IMR-90 (cell line): ENCODE results near the gene LRRC72. TPM values are rescaled to one million over a fixed set of nuclear protein-coding genes. Genes with fewer than 3 reads are reported as not detected.

Experiments used
- ATAC-seq: fragments of 200-7000 bp; cut with Tn5 transposase; 2 replicates; pipeline ENCODE4 v1.9.1; 2020; ENCODE audit warnings: low read depth, mild to moderate bottlenecking, moderate library complexity
- Bru-seq: library from RNA; stranded (reverse); fragments of 400-500 nt; gene quantifications from one replicate; lab custom pipeline; 2021; lab: Mats Ljungman, UMichigan
- BruChase-seq, 2 experiments: library from RNA; stranded (reverse); fragments of 400-500 nt; gene quantifications; one replicate each; lab custom pipeline; 2021; lab: Mats Ljungman, UMichigan
- BruUV-seq: library from RNA; stranded (reverse); fragments of 400-500 nt; replicated peaks from 2 replicates; lab custom pipeline; 2021; lab: Mats Ljungman, UMichigan
- CTCF ChIA-PET: fragments of 300-600 bp; formaldehyde crosslinking; extraction: SDS; loops from one replicate; lab custom pipeline; 2021; ENCODE audit warnings: antibody characterized with exemption; lab: Yijun Ruan, JAX
- POLR2A ChIA-PET: fragments of 300-600 bp; sonication (Branson Sonifier 250); formaldehyde crosslinking; loops from one replicate; lab custom pipeline; 2022; ENCODE audit warnings: antibody characterized with exemption; ENCODE audit not compliant: unreplicated experiment; lab: Charles Lee
- DNase-seq: peaks from one replicate; pipeline ENCODE4 v3.0.0; 2013
- H2AFZ ChIP-seq: replicated peaks from 2 replicates; pipeline ENCODE3; 2013; ENCODE audit warnings: low read length, mild to moderate bottlenecking; ENCODE audit not compliant: poor library complexity
- H2AK5ac ChIP-seq: 2 replicates; pipeline ENCODE4 v1.6.1; 2013; ENCODE audit warnings: low read depth, low read length, inconsistent platforms
- H2AK9ac ChIP-seq: replicated peaks from 2 replicates; pipeline ENCODE3; 2013; ENCODE audit warnings: mild to moderate bottlenecking, low read depth, low read length, moderate library complexity; ENCODE audit not compliant: poor library complexity
- H2BK120ac ChIP-seq: 2 replicates; pipeline ENCODE4 v1.6.1; 2013; ENCODE audit warnings: low read depth, low read length, inconsistent platforms
- H2BK15ac ChIP-seq: 3 replicates; pipeline ENCODE4 v1.6.1; 2013; ENCODE audit warnings: low read depth, low read length, inconsistent platforms
- H2BK20ac ChIP-seq: 2 replicates; pipeline ENCODE4 v1.6.1; 2013; ENCODE audit warnings: low read depth, mild to moderate bottlenecking, inconsistent platforms, low read length, moderate library complexity
- H2BK5ac ChIP-seq: 2 replicates; pipeline ENCODE4 v1.6.1; 2013; ENCODE audit warnings: mild to moderate bottlenecking, low read depth, low read length, inconsistent platforms; ENCODE audit not compliant: poor library complexity, severe bottlenecking
- H3K14ac ChIP-seq: replicated peaks from 2 replicates; pipeline ENCODE4 v1.6.1; 2013; ENCODE audit warnings: low read depth, low read length, inconsistent platforms
- H3K18ac ChIP-seq: 2 replicates; pipeline ENCODE4 v1.6.1; 2013; ENCODE audit warnings: low read depth, low read length, control low read depth
- H3K23ac ChIP-seq: 2 replicates; pipeline ENCODE4 v1.6.1; 2013; ENCODE audit warnings: low read depth, low read length, inconsistent platforms
- H3K27ac ChIP-seq: 2 replicates; pipeline ENCODE4 v1.5.1; 2013; ENCODE audit warnings: mild to moderate bottlenecking, control low read depth, low read length; ENCODE audit not compliant: insufficient read depth
- H3K27me3 ChIP-seq: 2 replicates; pipeline ENCODE4 v1.6.1; 2013; ENCODE audit warnings: low read length; ENCODE audit not compliant: control insufficient read depth, insufficient read depth
- H3K36me3 ChIP-seq: 2 replicates; pipeline ENCODE4 v1.6.1; 2013; ENCODE audit warnings: low read length, mixed read lengths; ENCODE audit not compliant: control insufficient read depth, insufficient read depth
- H3K4ac ChIP-seq: 2 replicates; pipeline ENCODE4 v1.6.1; 2013; ENCODE audit warnings: low read depth, low read length, inconsistent platforms
- H3K4me1 ChIP-seq: 2 replicates; pipeline ENCODE4 v1.6.1; 2013; ENCODE audit warnings: low read length, mixed read lengths; ENCODE audit not compliant: control insufficient read depth, insufficient read depth
- H3K4me2 ChIP-seq: 2 replicates; pipeline ENCODE4 v1.6.1; 2013; ENCODE audit warnings: low read depth, mild to moderate bottlenecking, control low read depth, low read length, moderate library complexity
- H3K4me3 ChIP-seq: 2 replicates; pipeline ENCODE4 v1.5.1; 2013; ENCODE audit warnings: low read depth, mild to moderate bottlenecking, control low read depth, low read length, moderate library complexity; ENCODE audit not compliant: insufficient read depth
- H3K56ac ChIP-seq: 2 replicates; pipeline ENCODE4 v1.6.1; 2013; ENCODE audit warnings: low read length, inconsistent platforms; ENCODE audit not compliant: insufficient read depth; ENCODE audit errors: extremely low read depth
- H3K79me1 ChIP-seq, 2 experiments: 2 replicates each; pipeline ENCODE4 v1.6.1; 2013; ENCODE audit warnings: low read length in 2 of 2, inconsistent platforms in 1 of 2, low read depth in 1 of 2
- H3K9ac ChIP-seq: 2 replicates; pipeline ENCODE4 v1.6.1; 2013; ENCODE audit warnings: low read depth, low read length, control low read depth
- H3K9me1 ChIP-seq: 2 replicates; pipeline ENCODE4 v1.6.1; 2013; ENCODE audit warnings: low read length, inconsistent platforms; ENCODE audit not compliant: insufficient read depth
- H3K9me3 ChIP-seq: 2 replicates; pipeline ENCODE4 v1.6.1; 2013; ENCODE audit warnings: low read length; ENCODE audit not compliant: control insufficient read depth, insufficient read depth
- H4K20me1 ChIP-seq: 2 replicates; pipeline ENCODE4 v1.6.1; 2013; ENCODE audit warnings: low read length, inconsistent platforms; ENCODE audit not compliant: insufficient read depth
- H4K5ac ChIP-seq: 2 replicates; pipeline ENCODE4 v1.6.1; 2013; ENCODE audit warnings: mild to moderate bottlenecking, low read depth, low read length, control low read depth
- H4K8ac ChIP-seq, 2 experiments: 2 replicates each; pipeline ENCODE4 v1.6.1; 2013; ENCODE audit warnings: low read depth in 2 of 2, low read length in 2 of 2, control low read depth in 1 of 2, inconsistent platforms in 1 of 2
- H4K91ac ChIP-seq: 2 replicates; pipeline ENCODE4 v1.6.1; 2013; ENCODE audit warnings: low read depth, low read length, inconsistent platforms; ENCODE audit not compliant: insufficient read depth
- MAFK ChIP-seq: IDR thresholded peaks from 2 replicates; pipeline ENCODE4 v1.6.1; 2012; ENCODE audit warnings: low read depth, low read length, improper control_type of control experiment
- MXI1 ChIP-seq: IDR thresholded peaks from 2 replicates; pipeline ENCODE4 v1.6.1; 2012; ENCODE audit warnings: low read depth, mild to moderate bottlenecking, low read length, moderate library complexity, borderline replicate concordance
- RCOR1 ChIP-seq: IDR thresholded peaks from 2 replicates; pipeline ENCODE4 v1.6.1; 2012; ENCODE audit warnings: mild to moderate bottlenecking, low read length, improper control_type of control experiment; ENCODE audit not compliant: insufficient replicate concordance
- SMC3 ChIP-seq: fragments of 150-350 bp; IDR thresholded peaks from 2 replicates; pipeline ENCODE4 v1.6.1; 2016; ENCODE audit warnings: low read depth, mild to moderate bottlenecking, antibody characterized with exemption, low read length, moderate library complexity
- WGBS, 2 experiments: methylation state at CpG; one replicate each; pipeline versions ENCODE4 v1.1.5 to v1.1.7; 2013; ENCODE audit warnings: missing lambda C conversion rate in 2 of 2; ENCODE audit not compliant: insufficient read length in 1 of 2; ENCODE audit errors: extremely low coverage in 2 of 2; 5-methylcytosine and 5-hydroxymethylcytosine counted together
- dilution Hi-C: fragments of 300-500 bp; cut with HindIII; formaldehyde crosslinking; loops from one replicate; pipeline ENCODE4 v1.14.3; 2018; ENCODE audit warnings: low sequenced_read_pairs; ENCODE audit not compliant: unreplicated experiment
- in situ Hi-C: fragments of 300-500 bp; cut with MboI; formaldehyde crosslinking; loops from 3 replicates; pipeline ENCODE4 v1.14.3; 2019; ENCODE audit warnings: low sequenced_read_pairs, inconsistent platforms, mixed read lengths
- intact Hi-C: fragments of 100-400 bp; cut with micrococcal nuclease; formaldehyde crosslinking; loops from 2 replicates; pipeline ENCODE4 v1.10.0; 2022
- long read RNA-seq: library from polyadenylated mRNA; unstranded; transcript quantifications from one replicate; pipeline ENCODE4 v2.0.0, GENCODE V29; 2021; ENCODE audit not compliant: unreplicated experiment
- polyA plus RNA-seq, 3 experiments: library from polyadenylated mRNA; depleted of rRNA; stranded (reverse); fragments of >200 nt; gene quantifications; 2 replicates each; pipeline ENCODE4 v1.2.3, GENCODE V29; 2012; ENCODE audit warnings: low replicate concordance in 1 of 3
- total RNA-seq: library from RNA; depleted of rRNA; stranded (reverse); fragments of >200 nt; gene quantifications from 2 replicates; pipeline ENCODE4 v1.2.3, GENCODE V29; 2012; rRNA removed

Gene LRRC72
- total RNA-seq (not detected in 2 replicates), polyA plus RNA-seq (2012; rRNA removed) (not detected in 2 replicates), Bru-seq, nascent RNA (not detected), BruChase-seq, experiment 1, labeled RNA remaining after a 6-hour chase (not detected), BruChase-seq, experiment 2, labeled RNA remaining after a 2-hour chase (not detected)
- not detected in 2 replicates for polyA plus RNA-seq (2012; cell fraction: cytosol; rRNA removed)
- not detected in 2 replicates for polyA plus RNA-seq (2012; cell fraction: nucleus; rRNA removed; ENCODE audit: low replicate concordance)
- long read RNA-seq, result 0 reads

DNA sequence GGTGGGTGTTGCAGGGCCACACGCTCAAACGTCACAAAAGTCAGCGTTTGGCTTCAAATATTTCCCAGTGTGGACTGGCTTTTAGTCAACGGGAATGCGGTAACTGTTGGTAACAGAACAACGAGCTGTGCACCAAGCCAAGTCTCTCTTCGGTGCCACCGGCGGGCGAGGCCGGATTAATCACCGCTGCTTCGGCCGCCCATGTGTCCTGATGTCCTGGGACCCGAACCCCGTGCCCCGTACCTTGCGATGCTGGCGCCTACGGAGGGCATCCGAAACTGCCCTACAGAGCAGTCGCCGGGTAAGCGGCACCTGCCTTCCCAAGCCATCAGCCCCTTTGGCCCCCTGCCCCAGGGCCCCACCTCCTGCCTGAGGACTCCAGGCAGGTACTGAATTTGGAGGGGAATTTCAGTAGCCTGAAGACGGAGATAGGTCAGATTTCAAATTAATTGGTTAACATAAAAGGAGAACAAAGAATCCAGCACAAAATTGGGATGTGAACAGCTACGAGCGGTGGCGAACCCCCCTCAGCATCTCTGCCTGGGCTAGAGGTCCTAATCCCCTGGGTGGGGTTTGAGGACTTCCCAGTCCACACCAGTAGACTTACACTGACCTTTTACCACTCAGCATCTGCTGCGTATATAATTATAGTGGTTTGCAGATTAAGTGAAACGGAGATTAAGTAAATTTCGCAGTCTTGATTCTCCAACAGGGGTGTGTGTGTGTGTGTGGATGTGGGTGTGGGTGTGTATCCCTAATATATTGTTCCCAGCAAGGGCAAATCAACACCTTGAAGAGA is at the start of gene LRRC72:
Gene LRRC72 (plus strand): TSS at position 84 of the 799 bp plus-strand sequence. CDS start 128 bp downstream, at position 212.
- in situ Hi-C loops (no loop called here), intact Hi-C loops (no loop called here), dilution Hi-C loops (no loop called here)
- H3K9me3 ChIP-seq, result no peaks in the 10 kb centered on the region
- no peaks in the 10 kb centered on the region for H3K79me1 ChIP-seq
- H3K27me3 ChIP-seq, result no peaks in the 10 kb centered on the region
- H4K8ac ChIP-seq, result no peak within 1 kb of the TSS
- no peak within 1 kb of the TSS for H3K18ac ChIP-seq
- no peak within 1 kb of the TSS for H3K23ac ChIP-seq
- no peaks in the 10 kb centered on the region for H3K9me1 ChIP-seq
- ChIA-PET POLR2A (no interaction called here), CTCF (no interaction called here)
- no peaks in the 10 kb centered on the region for H3K36me3 ChIP-seq
- no peak within 1 kb of the TSS for H3K4ac ChIP-seq
- H4K20me1 ChIP-seq, result no peaks in the 10 kb centered on the region
- ATAC-seq, result no peak
- no peak within 1 kb of the TSS for H2BK120ac ChIP-seq
- no peak within 1 kb of the TSS for H2AFZ ChIP-seq
- WGBS, 2 experiments, result 100% methylated on average over 6 of the region's 31 CpGs; no CpG with 5 or more reads in 1 of the 2 experiments
- no peak within 1 kb of the TSS for H3K4me3 ChIP-seq
- no TSS peak for BruUV-seq
- H4K91ac ChIP-seq, result no peak within 1 kb of the TSS
- no peak within 1 kb of the TSS for H2AK5ac ChIP-seq
- no peak within 1 kb of the TSS for H3K9ac ChIP-seq
- no peak within 1 kb of the TSS for H4K5ac ChIP-seq
- no peak within 1 kb of the TSS for H2AK9ac ChIP-seq
- H3K56ac ChIP-seq, result no peak within 1 kb of the TSS
- H3K14ac ChIP-seq, result no peak within 1 kb of the TSS
- H2BK15ac ChIP-seq, result no peak within 1 kb of the TSS
- DNase-seq, result no peak
- no peak for TF ChIP-seq RCOR1
- no peak for TF ChIP-seq MXI1
- no peak for TF ChIP-seq SMC3
- no peak for TF ChIP-seq MAFK
- no peak within 1 kb of the TSS for H2BK5ac ChIP-seq
- H3K4me2 ChIP-seq, result no peak within 1 kb of the TSS
- no peak within 1 kb of the TSS for H3K27ac ChIP-seq
- no peak within 1 kb of the TSS for H2BK20ac ChIP-seq
- H3K4me1 ChIP-seq, result no peaks in the 10 kb centered on the region
